ENCODE results near the gene IL12RB1. TPM values are rescaled to one million over a fixed set of nuclear protein-coding genes. Genes with fewer than 3 reads are reported as not detected.
A peak's percentile ranks its signal among the peaks of the same experiment; 100 is the strongest.

The IL12RB1 gene
- total and polyA plus RNA-seq, 2 donors = 3.7 to 7.4 TPM

DNA sequence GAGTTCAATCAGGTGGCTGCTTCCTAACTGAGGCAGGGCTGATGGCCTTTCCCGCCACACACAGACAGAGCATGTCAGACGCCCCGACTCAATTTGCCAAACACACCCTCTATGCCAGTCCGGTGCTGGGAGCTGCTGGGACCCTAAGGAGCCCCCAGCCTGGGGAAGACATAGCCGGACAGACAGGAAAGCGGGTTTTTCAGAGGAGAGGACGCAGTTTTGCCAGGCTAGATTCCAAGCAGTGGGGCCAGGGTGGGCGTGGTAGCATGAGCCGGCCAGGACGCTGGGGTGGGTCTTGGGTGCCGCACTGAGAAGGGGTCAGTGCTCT is 30.6 kb upstream of the IL12RB1 start:
- Histone ChIP-seq H3K27ac (ENCODE audit: low read depth in 1 of 2, low read length in 1 of 2) (peak overlapping the region in 1 of 2 donors; percentile 53), H3K36me3 (ENCODE audit: control insufficient read depth in 2 of 2, insufficient read depth in 2 of 2, low read length in 1 of 2) (peaks cover 0 to 5% of the 10 kb centered on the region in 2 donors), H3K9me3 (ENCODE audit: control insufficient read depth in 2 of 2, insufficient read depth in 1 of 2, low read length in 1 of 2) (no peaks in the 10 kb centered on the region), H3K4me1 (ENCODE audit: control insufficient read depth in 2 of 2, insufficient read depth in 2 of 2, low read length in 2 of 2) (peaks cover 14 to 35% of the 10 kb centered on the region in 2 donors), H3K27me3 (ENCODE audit: control insufficient read depth in 2 of 2, insufficient read depth in 1 of 2, low read length in 1 of 2) (no peaks in the 10 kb centered on the region), H3K4me3 (ENCODE audit: low read length in 2 of 2) (peak overlapping the region; percentile 27 to 79)
- no peak for DNase-seq (ENCODE audit: low read depth in 6 of 9, low spot score in 9 of 9)
- WGBS = 50% methylated on average over 11 of the region's 11 CpGs

DNA sequence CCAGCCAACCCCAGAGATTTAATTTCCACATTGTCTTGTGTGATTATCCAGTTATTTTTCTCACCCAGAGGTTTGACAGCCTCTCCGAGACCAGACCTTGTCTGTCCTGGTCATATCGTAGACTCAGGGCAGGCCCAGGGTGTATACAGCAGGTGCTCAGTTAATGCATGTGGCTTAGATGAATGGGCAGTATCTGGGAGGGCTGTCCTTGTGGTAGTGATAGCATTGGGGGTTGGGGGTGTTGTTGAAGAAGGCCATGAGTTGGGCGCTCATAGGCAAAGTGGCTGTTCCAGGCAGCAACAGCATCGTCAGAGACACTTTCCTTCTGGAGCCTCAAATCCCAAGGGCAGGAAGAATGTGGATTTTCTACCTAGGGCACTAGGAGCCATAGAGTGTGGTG is 27.7 kb upstream of the IL12RB1 start:
- Histone ChIP-seq H3K4me1 (ENCODE audit: control insufficient read depth in 2 of 2, insufficient read depth in 2 of 2, low read length in 2 of 2) (peaks cover 20 to 39% of the 10 kb centered on the region in 2 donors), H3K4me3 (ENCODE audit: low read length in 2 of 2) (no peak overlapping the region), H3K9me3 (ENCODE audit: control insufficient read depth in 2 of 2, insufficient read depth in 1 of 2, low read length in 1 of 2) (peaks cover 0 to 4% of the 10 kb centered on the region in 2 donors), H3K36me3 (ENCODE audit: control insufficient read depth in 2 of 2, insufficient read depth in 2 of 2, low read length in 1 of 2) (no peaks in the 10 kb centered on the region), H3K27me3 (ENCODE audit: control insufficient read depth in 2 of 2, insufficient read depth in 1 of 2, low read length in 1 of 2) (peaks cover 3 to 9% of the 10 kb centered on the region in 2 donors), H3K27ac (ENCODE audit: low read depth in 1 of 2, low read length in 1 of 2) (no peak overlapping the region)
- no peak for DNase-seq (ENCODE audit: low read depth in 6 of 9, low spot score in 9 of 9)
- 99% methylated on average over 4 of the region's 4 CpGs for WGBS

DNA sequence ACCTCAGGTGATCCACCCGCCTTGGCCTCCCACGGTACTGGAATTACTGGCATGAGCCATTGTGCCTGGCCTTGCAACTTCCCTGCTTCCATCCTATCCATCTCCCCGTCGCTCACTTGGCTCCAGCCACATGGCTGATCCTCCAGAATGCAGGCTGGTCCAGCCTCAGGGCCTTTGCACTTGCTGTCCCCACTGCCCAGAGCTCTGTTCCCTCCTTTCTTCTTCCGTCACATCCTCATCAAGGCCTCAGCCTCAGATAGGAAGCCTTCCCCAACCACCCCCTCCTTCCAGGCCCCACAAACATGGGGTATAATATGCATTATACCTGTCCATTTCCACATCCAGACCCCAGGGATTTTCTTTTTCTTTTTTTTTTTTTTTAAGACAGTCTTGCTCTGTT is 27.1 kb upstream of the IL12RB1 start:
- H3K27me3 ChIP-seq (ENCODE audit: control insufficient read depth in 2 of 2, insufficient read depth in 1 of 2, low read length in 1 of 2) = peaks cover 3 to 16% of the 10 kb centered on the region in 2 donors
- no peaks in the 10 kb centered on the region for H3K36me3 ChIP-seq (ENCODE audit: control insufficient read depth in 2 of 2, insufficient read depth in 2 of 2, low read length in 1 of 2)
- no peak overlapping the region for H3K4me3 ChIP-seq (ENCODE audit: low read length in 2 of 2)
- WGBS = 98% methylated on average over 5 of the region's 5 CpGs
- DNase-seq (ENCODE audit: low read depth in 6 of 9, low spot score in 9 of 9) = no peak
- H3K9me3 ChIP-seq (ENCODE audit: control insufficient read depth in 2 of 2, insufficient read depth in 1 of 2, low read length in 1 of 2) = peaks cover 0 to 4% of the 10 kb centered on the region in 2 donors
- H3K4me1 ChIP-seq (ENCODE audit: control insufficient read depth in 2 of 2, insufficient read depth in 2 of 2, low read length in 2 of 2) = peaks cover 20 to 39% of the 10 kb centered on the region in 2 donors
- no peak overlapping the region for H3K27ac ChIP-seq (ENCODE audit: low read depth in 1 of 2, low read length in 1 of 2)

DNA sequence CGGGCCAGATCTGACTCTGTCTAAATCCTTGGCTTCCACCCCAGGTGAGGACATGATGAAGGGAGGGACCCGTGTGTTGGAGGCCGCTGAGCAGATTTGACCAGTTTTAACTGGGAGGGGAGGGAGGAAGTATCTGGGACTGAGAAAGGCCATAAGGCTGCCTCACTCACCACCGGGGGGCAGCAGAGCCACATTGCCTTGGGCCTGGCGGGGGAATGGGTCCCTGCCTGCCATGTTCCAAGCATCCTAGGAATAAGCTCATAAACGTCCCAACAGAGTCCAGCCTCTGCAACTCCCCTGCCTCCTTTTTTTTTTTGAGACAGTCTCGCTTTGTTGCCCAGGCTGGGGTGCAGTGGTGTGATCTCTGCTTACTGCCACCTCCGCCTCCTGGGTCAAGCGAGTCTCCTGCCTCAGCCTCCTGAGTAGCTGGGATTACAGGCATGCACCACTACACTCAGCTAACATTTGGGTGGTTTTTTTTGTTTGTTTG is 26.3 kb upstream of the IL12RB1 start:
- no peak overlapping the region for H3K27ac ChIP-seq (ENCODE audit: low read depth in 1 of 2, low read length in 1 of 2)
- no peak overlapping the region for H3K4me3 ChIP-seq (ENCODE audit: low read length in 2 of 2)
- H3K27me3 ChIP-seq (ENCODE audit: control insufficient read depth in 2 of 2, insufficient read depth in 1 of 2, low read length in 1 of 2) = peaks cover 3 to 16% of the 10 kb centered on the region in 2 donors
- DNase-seq (ENCODE audit: low read depth in 6 of 9, low spot score in 9 of 9) = peak in 3 of 9 donors; percentile 71 to 83 (median 80)
- H3K4me1 ChIP-seq (ENCODE audit: control insufficient read depth in 2 of 2, insufficient read depth in 2 of 2, low read length in 2 of 2) = peaks cover 17 to 37% of the 10 kb centered on the region in 2 donors
- WGBS = 50% methylated on average over 9 of the region's 9 CpGs
- H3K36me3 ChIP-seq (ENCODE audit: control insufficient read depth in 2 of 2, insufficient read depth in 2 of 2, low read length in 1 of 2) = no peaks in the 10 kb centered on the region
- peaks cover 0 to 4% of the 10 kb centered on the region in 2 donors for H3K9me3 ChIP-seq (ENCODE audit: control insufficient read depth in 2 of 2, insufficient read depth in 1 of 2, low read length in 1 of 2)

DNA sequence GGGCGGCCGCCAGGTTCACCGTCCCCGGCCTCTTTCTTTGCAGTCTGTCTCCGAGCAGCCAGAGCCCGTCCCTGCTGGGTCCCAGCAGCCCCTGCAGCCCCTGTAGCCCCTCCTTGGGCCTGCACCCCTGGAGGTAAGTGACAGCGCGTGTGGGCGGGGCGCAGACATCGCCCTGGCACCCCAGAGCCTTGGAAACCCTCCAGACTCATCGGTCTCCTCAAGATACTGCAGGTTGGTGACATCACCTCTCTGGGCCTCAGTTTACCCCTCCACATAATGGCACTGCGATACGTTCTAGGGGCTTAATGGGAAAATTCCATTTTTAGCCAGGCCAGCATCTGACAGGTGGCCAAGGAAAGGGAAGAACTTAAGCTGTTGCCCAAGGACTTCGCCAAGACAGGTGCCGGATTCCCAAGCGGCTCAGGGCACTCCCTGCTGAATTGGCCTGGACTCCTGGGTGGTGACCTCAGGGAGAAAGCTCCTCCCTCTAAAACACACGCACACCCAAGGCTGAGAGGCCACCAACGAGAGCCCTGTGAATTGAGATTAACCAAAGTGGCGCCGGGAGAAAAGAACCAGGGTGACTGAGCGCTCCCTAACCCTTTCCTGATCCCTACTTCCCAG is 24.0 kb upstream of the IL12RB1 start:
- Histone ChIP-seq H3K36me3 (ENCODE audit: control insufficient read depth in 2 of 2, insufficient read depth in 2 of 2, low read length in 1 of 2) (no peaks in the 10 kb centered on the region), H3K27ac (ENCODE audit: low read depth in 1 of 2, low read length in 1 of 2) (no peak overlapping the region), H3K9me3 (ENCODE audit: control insufficient read depth in 2 of 2, insufficient read depth in 1 of 2, low read length in 1 of 2) (peaks cover 0 to 4% of the 10 kb centered on the region in 2 donors), H3K4me3 (ENCODE audit: low read length in 2 of 2) (peak overlapping the region; percentile 51 to 69), H3K27me3 (ENCODE audit: control insufficient read depth in 2 of 2, insufficient read depth in 1 of 2, low read length in 1 of 2) (peaks cover 3 to 16% of the 10 kb centered on the region in 2 donors), H3K4me1 (ENCODE audit: control insufficient read depth in 2 of 2, insufficient read depth in 2 of 2, low read length in 2 of 2) (peaks cover 12 to 38% of the 10 kb centered on the region in 2 donors)
- peak in 1 of 9 donors; percentile 11 for DNase-seq (ENCODE audit: low read depth in 6 of 9, low spot score in 9 of 9)
- WGBS = 63% methylated on average over 22 of the region's 22 CpGs

DNA sequence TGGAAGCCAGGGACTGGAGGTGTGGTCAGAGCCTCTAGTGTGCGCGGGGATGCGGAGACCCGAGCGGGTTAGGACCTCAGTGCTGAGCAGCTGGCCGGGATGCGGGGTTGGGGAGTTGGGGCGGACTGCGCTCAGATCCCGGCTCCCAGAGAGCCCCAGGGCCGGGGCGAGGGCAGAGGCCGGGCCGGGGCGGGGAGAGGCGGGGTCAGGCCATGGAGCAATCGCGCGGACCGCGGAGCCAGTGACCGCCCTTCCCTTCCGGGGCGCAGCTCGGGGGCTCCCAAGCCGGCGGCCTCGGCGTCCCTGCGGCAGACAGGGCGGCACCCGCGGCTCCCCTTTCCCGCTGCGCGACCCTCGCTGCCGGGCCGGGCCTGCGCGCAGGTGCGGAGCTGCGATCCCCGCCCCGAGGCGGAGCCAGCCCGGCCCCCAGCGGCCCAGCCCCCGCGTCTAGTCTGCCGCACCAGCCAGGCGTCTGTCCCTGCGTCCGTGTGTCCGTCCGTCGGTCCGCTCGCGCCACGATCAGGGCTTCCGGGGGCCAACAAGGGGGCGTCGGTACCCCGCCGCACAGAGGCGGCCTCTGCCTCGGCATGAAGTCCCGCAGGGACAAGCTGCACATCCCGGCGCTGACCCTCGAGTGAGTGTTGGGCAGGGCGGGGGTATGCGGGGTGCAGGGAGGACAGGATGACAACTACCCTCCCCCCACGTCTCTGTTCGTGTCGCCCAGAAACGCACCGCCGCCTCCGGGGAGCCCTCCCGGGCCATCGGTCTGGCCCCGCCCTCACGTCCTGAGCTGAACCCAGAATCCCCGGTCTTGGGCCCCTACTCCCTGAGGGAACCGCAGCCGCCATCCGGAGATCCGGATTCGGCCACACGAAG is 23.2 kb upstream of the IL12RB1 start:
- H3K27me3 ChIP-seq (ENCODE audit: control insufficient read depth in 2 of 2, insufficient read depth in 1 of 2, low read length in 1 of 2) = peaks cover 3 to 16% of the 10 kb centered on the region in 2 donors
- no peaks in the 10 kb centered on the region for H3K36me3 ChIP-seq (ENCODE audit: control insufficient read depth in 2 of 2, insufficient read depth in 2 of 2, low read length in 1 of 2)
- H3K9me3 ChIP-seq (ENCODE audit: control insufficient read depth in 2 of 2, insufficient read depth in 1 of 2, low read length in 1 of 2) = peaks cover 0 to 4% of the 10 kb centered on the region in 2 donors
- H3K4me1 ChIP-seq (ENCODE audit: control insufficient read depth in 2 of 2, insufficient read depth in 2 of 2, low read length in 2 of 2) = peaks cover 12 to 38% of the 10 kb centered on the region in 2 donors
- H3K27ac ChIP-seq (ENCODE audit: low read depth in 1 of 2, low read length in 1 of 2) = peak overlapping the region in 1 of 2 donors; percentile 26
- 2% methylated on average over 92 of the region's 92 CpGs for WGBS
- H3K4me3 ChIP-seq (ENCODE audit: low read length in 2 of 2) = peak overlapping the region; percentile 51 to 69
- DNase-seq (ENCODE audit: low read depth in 6 of 9, low spot score in 9 of 9) = peak in 2 of 9 donors; percentile 53 to 67

DNA sequence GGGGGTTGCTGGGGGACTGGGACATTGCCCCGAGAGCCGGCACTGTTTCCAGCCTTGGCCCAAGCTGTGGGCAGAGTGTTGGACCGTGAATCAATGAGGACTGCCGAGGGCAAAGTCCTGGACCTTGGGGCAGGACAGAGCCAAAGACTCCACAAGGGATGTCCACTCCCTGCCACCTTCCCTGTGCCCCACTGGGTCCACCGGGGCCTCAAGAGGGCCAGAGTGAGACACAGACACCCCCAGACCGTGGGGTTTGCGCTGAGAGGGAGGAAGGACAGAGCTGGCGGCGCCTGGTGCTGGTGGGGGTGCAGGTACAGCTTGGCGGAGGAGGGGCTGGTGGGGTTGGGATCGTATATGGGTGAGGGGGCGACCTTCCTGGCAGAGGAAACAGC is 22.6 kb upstream of the IL12RB1 start:
- no peak for DNase-seq (ENCODE audit: low read depth in 6 of 9, low spot score in 9 of 9)
- Histone ChIP-seq H3K27me3 (ENCODE audit: control insufficient read depth in 2 of 2, insufficient read depth in 1 of 2, low read length in 1 of 2) (peaks cover 3 to 16% of the 10 kb centered on the region in 2 donors), H3K4me1 (ENCODE audit: control insufficient read depth in 2 of 2, insufficient read depth in 2 of 2, low read length in 2 of 2) (peaks cover 12 to 44% of the 10 kb centered on the region in 2 donors), H3K36me3 (ENCODE audit: control insufficient read depth in 2 of 2, insufficient read depth in 2 of 2, low read length in 1 of 2) (no peaks in the 10 kb centered on the region), H3K27ac (ENCODE audit: low read depth in 1 of 2, low read length in 1 of 2) (peak overlapping the region in 1 of 2 donors; percentile 9), H3K4me3 (ENCODE audit: low read length in 2 of 2) (peak overlapping the region; percentile 28 to 69), H3K9me3 (ENCODE audit: control insufficient read depth in 2 of 2, insufficient read depth in 1 of 2, low read length in 1 of 2) (peaks cover 0 to 4% of the 10 kb centered on the region in 2 donors)
- WGBS = 71% methylated on average over 12 of the region's 12 CpGs

DNA sequence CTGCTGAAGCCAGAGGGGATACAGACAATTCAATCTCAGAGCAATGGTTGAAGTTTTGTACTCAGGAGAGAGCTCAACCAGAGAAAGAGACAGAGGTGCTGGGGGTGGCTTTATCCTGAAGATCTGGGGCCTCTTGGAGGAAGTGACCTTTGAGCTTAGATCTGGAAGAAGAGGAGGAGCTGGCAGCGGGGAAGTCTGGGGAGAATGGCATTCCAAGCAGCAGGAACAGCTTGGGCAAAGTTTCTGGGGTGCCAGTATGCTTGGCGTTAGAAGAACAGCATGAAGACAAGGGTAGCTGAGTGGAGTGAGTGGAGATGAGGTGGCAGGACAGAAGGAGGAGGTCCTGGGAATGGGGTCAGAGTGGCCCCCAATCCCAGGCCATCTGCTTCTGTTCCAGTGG is 22.2 kb upstream of the IL12RB1 start:
- Histone ChIP-seq H3K4me1 (ENCODE audit: control insufficient read depth in 2 of 2, insufficient read depth in 2 of 2, low read length in 2 of 2) (peaks cover 14 to 48% of the 10 kb centered on the region in 2 donors), H3K27ac (ENCODE audit: low read depth in 1 of 2, low read length in 1 of 2) (no peak overlapping the region), H3K4me3 (ENCODE audit: low read length in 2 of 2) (no peak overlapping the region), H3K36me3 (ENCODE audit: control insufficient read depth in 2 of 2, insufficient read depth in 2 of 2, low read length in 1 of 2) (no peaks in the 10 kb centered on the region), H3K9me3 (ENCODE audit: control insufficient read depth in 2 of 2, insufficient read depth in 1 of 2, low read length in 1 of 2) (peaks cover 0 to 4% of the 10 kb centered on the region in 2 donors), H3K27me3 (ENCODE audit: control insufficient read depth in 2 of 2, insufficient read depth in 1 of 2, low read length in 1 of 2) (peaks cover 3 to 16% of the 10 kb centered on the region in 2 donors)
- 97% methylated on average over 2 of the region's 2 CpGs for WGBS
- no peak for DNase-seq (ENCODE audit: low read depth in 6 of 9, low spot score in 9 of 9)

DNA sequence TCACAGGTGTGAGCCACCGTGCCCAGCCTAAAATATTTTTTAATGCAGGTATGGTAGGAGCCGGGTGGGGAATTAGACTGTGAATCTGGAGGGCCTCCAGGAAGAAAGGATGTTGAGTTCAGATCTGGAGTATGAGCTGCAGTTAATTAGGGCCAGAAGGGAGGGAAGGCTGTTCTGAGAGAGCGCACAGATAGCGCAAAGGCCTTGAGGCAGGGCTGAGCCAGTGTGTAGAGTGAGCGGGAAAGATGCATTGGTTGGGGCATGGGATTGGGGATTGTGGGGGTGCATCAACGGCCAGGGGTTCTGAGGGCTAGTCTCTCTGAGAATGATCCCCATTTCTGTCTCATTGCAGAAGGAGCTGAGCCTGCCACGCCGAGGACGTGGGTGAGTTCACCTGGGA is 20.5 kb upstream of the IL12RB1 start:
- peaks cover 0 to 4% of the 10 kb centered on the region in 2 donors for H3K9me3 ChIP-seq (ENCODE audit: control insufficient read depth in 2 of 2, insufficient read depth in 1 of 2, low read length in 1 of 2)
- peaks cover 3 to 16% of the 10 kb centered on the region in 2 donors for H3K27me3 ChIP-seq (ENCODE audit: control insufficient read depth in 2 of 2, insufficient read depth in 1 of 2, low read length in 1 of 2)
- no peaks in the 10 kb centered on the region for H3K36me3 ChIP-seq (ENCODE audit: control insufficient read depth in 2 of 2, insufficient read depth in 2 of 2, low read length in 1 of 2)
- DNase-seq (ENCODE audit: low read depth in 6 of 9, low spot score in 9 of 9) = no peak
- H3K4me1 ChIP-seq (ENCODE audit: control insufficient read depth in 2 of 2, insufficient read depth in 2 of 2, low read length in 2 of 2) = peaks cover 14 to 48% of the 10 kb centered on the region in 2 donors
- no peak overlapping the region for H3K27ac ChIP-seq (ENCODE audit: low read depth in 1 of 2, low read length in 1 of 2)
- no peak overlapping the region for H3K4me3 ChIP-seq (ENCODE audit: low read length in 2 of 2)
- WGBS = 96% methylated on average over 9 of the region's 9 CpGs
